ENCODE measurements around the gene PLPP4. TPM values are rescaled to one million over a fixed set of nuclear protein-coding genes. Genes with fewer than 3 reads are reported as not detected.

Gene PLPP4
- polyA plus RNA-seq, 6 donors from 2014 or later: not detected

DNA sequence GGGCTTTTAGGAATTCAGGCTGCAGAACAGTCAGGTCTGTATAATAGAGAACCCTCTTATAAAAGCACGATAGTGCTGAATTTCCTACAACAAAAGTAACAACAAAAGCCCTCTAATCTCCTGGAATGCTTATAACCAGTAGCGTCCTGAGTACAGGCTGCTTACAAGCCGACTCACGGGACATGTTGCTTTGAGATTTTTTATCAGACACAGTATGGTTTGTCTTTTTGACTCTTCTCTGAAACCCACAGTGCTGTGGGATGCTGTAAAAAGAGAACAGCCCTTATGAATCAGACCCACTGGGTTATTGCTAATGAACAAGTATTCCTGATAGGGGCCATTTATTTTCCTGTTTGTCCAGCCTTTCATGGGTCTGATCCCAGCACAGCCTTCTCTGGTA is 59.4 kb downstream of the PLPP4 start:
- Mint-ChIP-seq H3K4me3 (no peak overlapping the region), H3K4me1 (no peaks in the 10 kb centered on the region)

DNA sequence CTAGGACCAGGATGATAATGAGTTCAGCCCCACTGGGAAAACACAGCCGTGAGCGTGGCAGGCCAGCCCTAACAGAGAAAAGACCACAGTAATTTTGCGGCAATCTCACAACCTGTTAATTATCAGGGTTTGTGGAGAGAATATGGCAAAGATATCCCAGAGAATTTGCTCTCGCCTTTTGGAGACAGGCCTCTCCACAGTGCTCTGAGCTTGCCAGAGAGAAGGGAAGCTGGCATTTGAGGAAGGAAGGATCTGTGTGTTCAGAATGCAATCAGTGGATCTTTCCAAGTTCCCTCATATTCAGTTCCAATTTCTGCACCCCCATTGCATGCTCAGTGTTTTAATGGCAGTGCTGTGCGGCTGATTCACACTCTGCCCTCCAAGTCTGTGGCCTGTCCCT is 60.2 kb downstream of the PLPP4 start:
- Mint-ChIP-seq H3K9me3 (peaks cover 0 to 10% (median 0%) of the 10 kb centered on the region in 7 donors), H3K27me3 (peaks cover 0 to 4% (median 0%) of the 10 kb centered on the region in 3 donors)
- no peak for ATAC-seq (ENCODE audit: low read depth in 2 of 2)

More for the DNA sequence above, 59.4 kb downstream of the PLPP4 start:
- no peak for DNase-seq
- Mint-ChIP-seq H3K27ac (no peak overlapping the region), H3K27me3 (peaks cover 0 to 4% (median 0%) of the 10 kb centered on the region in 3 donors), H3K36me3 (no peaks in the 10 kb centered on the region), H3K9me3 (peaks cover 0 to 10% (median 2%) of the 10 kb centered on the region in 7 donors)
- no peak for ATAC-seq (ENCODE audit: low read depth in 2 of 2)

DNA sequence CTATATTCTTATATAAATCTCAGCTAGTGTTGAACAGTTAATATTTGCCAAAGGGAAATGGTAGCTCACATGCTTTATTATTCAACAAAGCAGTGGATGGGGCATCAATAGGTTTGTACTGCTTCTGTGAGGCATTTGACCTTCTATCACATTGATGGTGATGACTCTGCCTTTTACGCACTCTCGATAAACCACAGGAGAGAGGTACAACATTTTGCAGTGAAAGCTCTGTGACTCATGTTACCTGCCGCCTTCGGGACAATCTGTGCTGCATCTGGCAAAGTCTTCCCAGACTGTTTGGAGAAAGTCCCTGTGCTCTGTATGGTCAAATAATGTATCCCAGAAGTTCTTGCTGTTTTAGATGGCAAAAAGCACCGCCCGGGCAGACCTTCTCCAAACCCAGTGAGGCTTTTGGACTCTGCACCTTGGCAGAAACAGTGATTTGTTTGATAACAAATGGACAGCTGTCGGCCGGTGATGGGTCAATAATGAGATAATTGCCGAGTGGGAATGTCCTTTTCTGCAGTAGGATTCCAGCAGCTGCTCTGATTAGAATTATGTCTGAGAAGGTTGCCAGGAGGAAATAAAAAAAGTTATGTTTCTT is 61.0 kb downstream of the PLPP4 start:
- H3K36me3 Mint-ChIP-seq: no peaks in the 10 kb centered on the region

More for the DNA sequence above, 60.2 kb downstream of the PLPP4 start:
- H3K4me3 Mint-ChIP-seq: no peak overlapping the region
- DNase-seq: no peak
- no peaks in the 10 kb centered on the region for H3K4me1 Mint-ChIP-seq
- no peaks in the 10 kb centered on the region for H3K36me3 Mint-ChIP-seq
- H3K27ac Mint-ChIP-seq: no peak overlapping the region

DNA sequence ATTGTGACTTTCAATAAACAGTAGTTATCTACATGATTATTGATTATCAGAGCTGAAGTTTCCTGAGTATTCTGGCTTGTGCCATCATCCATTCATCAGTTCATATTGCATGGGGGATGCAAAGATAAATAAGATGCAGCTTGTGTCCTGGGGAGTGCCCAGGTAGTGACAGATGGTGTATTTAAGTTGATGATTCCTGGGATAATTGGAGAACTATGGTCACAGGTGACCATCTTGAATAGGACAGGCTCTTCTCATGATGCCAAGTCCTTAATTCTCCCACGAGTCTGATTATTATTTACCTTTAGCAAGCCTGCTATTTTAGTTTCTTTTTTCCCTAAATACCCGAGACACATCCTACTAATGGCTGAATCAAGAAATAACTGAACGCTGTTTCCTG is 64.9 kb downstream of the PLPP4 start:
- Mint-ChIP-seq H3K4me3 (no peak overlapping the region), H3K27ac (no peak overlapping the region), H3K4me1 (no peaks in the 10 kb centered on the region), H3K27me3 (no peaks in the 10 kb centered on the region), H3K9me3 (peaks cover 0 to 5% (median 0%) of the 10 kb centered on the region in 7 donors), H3K36me3 (no peaks in the 10 kb centered on the region)
- ATAC-seq (ENCODE audit: low read depth in 2 of 2) (no peak), DNase-seq (no peak)

More for the DNA sequence above, 61.0 kb downstream of the PLPP4 start:
- Mint-ChIP-seq H3K9me3 (peaks cover 0 to 9% (median 0%) of the 10 kb centered on the region in 7 donors), H3K4me1 (no peaks in the 10 kb centered on the region), H3K27ac (no peak overlapping the region), H3K4me3 (no peak overlapping the region), H3K27me3 (peaks cover 0 to 2% (median 0%) of the 10 kb centered on the region in 3 donors)
- no peak for ATAC-seq (ENCODE audit: low read depth in 2 of 2)
- no peak for DNase-seq

DNA sequence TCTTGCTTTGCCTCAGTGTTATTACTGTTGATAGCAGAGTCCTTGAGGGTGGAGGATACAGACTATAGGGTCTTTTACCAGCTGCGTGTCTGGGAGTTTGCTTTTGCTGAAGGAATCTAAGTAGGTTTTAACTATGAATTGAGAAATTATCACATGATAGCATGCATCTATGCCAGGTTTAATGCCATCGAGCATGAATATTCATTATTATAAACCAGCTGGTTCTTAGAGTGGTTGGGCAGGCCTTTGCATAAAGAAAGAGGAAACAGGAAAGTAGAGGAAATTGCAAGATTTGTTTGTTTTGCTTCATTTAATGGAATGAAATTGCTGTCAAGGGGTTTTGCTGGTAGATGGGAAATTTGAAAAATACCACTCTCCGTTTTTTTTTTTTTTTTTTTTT is 70.7 kb downstream of the PLPP4 start:
- H3K4me1 Mint-ChIP-seq: no peaks in the 10 kb centered on the region
- ATAC-seq (ENCODE audit: low read depth in 2 of 2) (no peak), DNase-seq (no peak)
- no peaks in the 10 kb centered on the region for H3K36me3 Mint-ChIP-seq
- no peaks in the 10 kb centered on the region for H3K27me3 Mint-ChIP-seq
- no peaks in the 10 kb centered on the region for H3K9me3 Mint-ChIP-seq
- H3K4me3 Mint-ChIP-seq: no peak overlapping the region
- no peak overlapping the region for H3K27ac Mint-ChIP-seq

DNA sequence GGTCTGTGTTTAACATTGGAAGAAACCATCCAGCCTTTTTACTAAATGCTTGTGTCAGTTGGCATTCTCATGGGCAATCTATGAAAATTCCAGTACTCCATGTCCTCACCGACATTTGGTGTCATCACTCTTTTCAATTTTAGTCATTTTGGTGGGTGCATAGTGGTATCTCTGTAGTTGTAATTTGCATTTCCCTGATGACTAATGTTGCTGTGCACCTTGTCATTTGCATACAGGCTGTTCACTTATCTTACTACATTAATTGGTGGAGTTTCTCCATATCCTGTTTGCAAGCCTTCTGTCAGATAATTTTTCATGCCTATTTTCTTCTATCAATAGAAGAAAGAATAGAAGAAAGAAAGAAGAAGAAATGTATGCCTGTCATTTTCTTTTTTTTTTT is 73.7 kb downstream of the PLPP4 start:
- no peak overlapping the region for H3K4me3 Mint-ChIP-seq
- peaks cover 0 to 16% of the 10 kb centered on the region in 2 donors for H3K36me3 Mint-ChIP-seq
- DNase-seq: no peak
- no peak overlapping the region for H3K27ac Mint-ChIP-seq
- peaks cover 5 to 21% (median 10%) of the 10 kb centered on the region in 7 donors for H3K9me3 Mint-ChIP-seq
- no peaks in the 10 kb centered on the region for H3K27me3 Mint-ChIP-seq
- no peaks in the 10 kb centered on the region for H3K4me1 Mint-ChIP-seq
- no peak for ATAC-seq (ENCODE audit: low read depth in 2 of 2)

DNA sequence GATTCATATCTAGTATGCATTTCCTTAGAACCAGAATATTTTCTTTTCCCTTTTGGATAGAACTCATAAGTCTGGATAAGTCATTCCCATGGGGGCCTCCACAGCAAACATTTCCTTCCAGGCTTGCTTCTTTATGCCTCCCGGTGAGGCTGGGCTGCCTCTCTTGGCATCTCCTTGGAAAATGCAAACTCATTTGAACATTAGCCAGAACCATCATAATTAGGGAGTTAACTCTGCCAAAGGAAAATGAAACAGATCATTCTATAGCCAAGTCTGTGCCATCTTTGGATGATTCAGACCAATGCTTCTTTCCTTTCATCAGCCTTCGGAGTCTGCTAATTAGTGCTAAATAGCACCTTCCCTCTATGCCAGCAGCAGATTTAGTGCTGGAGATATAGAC is 81.1 kb downstream of the PLPP4 start:
- Mint-ChIP-seq H3K4me1 (no peaks in the 10 kb centered on the region), H3K9me3 (peaks cover 5 to 21% (median 10%) of the 10 kb centered on the region in 7 donors), H3K27ac (no peak overlapping the region), H3K36me3 (peaks cover 0 to 16% of the 10 kb centered on the region in 2 donors), H3K27me3 (peaks cover 0 to 6% (median 0%) of the 10 kb centered on the region in 3 donors), H3K4me3 (no peak overlapping the region)
- ATAC-seq (ENCODE audit: low read depth in 2 of 2) (no peak), DNase-seq (no peak)

DNA sequence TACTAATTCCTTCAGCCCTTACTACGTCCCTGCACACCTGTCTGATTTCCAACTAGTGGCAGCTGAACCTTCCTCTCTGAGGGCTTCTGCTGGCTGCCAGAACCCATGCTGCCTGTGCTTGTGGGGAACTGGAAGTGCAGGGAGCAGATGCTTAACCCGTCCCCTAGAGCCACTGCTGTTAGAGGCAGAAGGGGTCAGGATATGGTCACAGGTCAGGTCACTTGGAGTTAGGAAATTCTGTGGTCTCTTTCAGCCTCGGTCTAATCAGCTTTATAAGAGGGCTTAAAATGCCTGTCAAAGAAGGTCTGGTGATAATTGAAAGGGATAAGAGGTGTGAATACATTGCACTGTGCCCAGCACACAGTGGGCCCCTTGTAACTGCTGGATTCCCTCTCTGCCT is 82.0 kb downstream of the PLPP4 start:
- peaks cover 0 to 16% of the 10 kb centered on the region in 2 donors for H3K36me3 Mint-ChIP-seq
- peaks cover 4 to 19% (median 9%) of the 10 kb centered on the region in 7 donors for H3K9me3 Mint-ChIP-seq
- H3K4me1 Mint-ChIP-seq: no peaks in the 10 kb centered on the region
- H3K4me3 Mint-ChIP-seq: no peak overlapping the region
- ATAC-seq (ENCODE audit: low read depth in 2 of 2) (no peak), DNase-seq (no peak)
- H3K27ac Mint-ChIP-seq: peak overlapping the region in 1 of 6 donors; percentile 86
- peaks cover 0 to 6% (median 0%) of the 10 kb centered on the region in 3 donors for H3K27me3 Mint-ChIP-seq

DNA sequence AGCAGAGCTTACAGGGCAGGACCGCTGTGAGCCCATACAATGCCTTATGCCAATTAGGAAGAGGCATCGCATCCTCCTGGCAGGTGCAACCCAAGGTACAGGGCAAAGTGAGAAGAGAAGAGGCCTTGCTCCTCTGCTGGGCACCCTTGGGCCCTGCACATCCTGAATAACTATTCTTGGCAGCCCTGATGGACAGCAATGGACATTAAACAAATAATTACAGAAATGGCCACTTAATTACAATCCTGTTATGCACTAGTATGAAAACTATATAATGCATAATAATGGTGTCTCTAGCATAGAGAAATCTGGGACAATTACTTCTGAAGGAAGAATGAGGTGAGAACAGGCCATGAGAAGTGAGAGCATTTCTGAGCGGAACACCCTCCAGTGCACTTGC is 83.5 kb downstream of the PLPP4 start:
- no peak for ATAC-seq (ENCODE audit: low read depth in 2 of 2)
- Mint-ChIP-seq H3K36me3 (peaks cover 0 to 2% of the 10 kb centered on the region in 2 donors), H3K4me3 (no peak overlapping the region), H3K4me1 (no peaks in the 10 kb centered on the region), H3K27ac (no peak overlapping the region), H3K9me3 (peaks cover 0 to 7% (median 2%) of the 10 kb centered on the region in 7 donors), H3K27me3 (peaks cover 0 to 6% (median 0%) of the 10 kb centered on the region in 3 donors)
- DNase-seq: no peak

DNA sequence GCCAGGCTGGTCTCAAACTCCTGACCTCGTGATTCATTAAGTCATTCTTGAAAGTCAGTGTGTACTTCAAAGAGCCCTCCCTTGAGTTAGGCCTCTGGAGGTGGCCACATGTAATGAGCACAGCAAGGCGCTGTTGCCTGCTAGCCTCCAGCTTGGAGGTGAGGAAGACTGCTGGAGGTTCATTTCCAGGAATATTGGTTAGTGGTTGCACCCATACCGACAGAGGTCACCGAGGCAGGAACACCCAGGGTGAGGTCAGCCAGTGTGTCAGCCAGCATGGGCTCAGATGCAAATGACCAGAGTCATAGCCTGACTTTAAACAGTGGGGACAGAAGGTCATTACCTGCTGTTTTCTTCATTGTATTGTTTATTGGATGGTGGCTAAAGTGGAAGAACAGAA is 85.0 kb downstream of the PLPP4 start:
- ATAC-seq (ENCODE audit: low read depth in 2 of 2): no peak
- Mint-ChIP-seq H3K4me3 (no peak overlapping the region), H3K27ac (no peak overlapping the region), H3K9me3 (peaks cover 0 to 4% (median 0%) of the 10 kb centered on the region in 7 donors), H3K36me3 (no peaks in the 10 kb centered on the region), H3K27me3 (peaks cover 0 to 6% (median 0%) of the 10 kb centered on the region in 3 donors), H3K4me1 (no peaks in the 10 kb centered on the region)
- DNase-seq: no peak

DNA sequence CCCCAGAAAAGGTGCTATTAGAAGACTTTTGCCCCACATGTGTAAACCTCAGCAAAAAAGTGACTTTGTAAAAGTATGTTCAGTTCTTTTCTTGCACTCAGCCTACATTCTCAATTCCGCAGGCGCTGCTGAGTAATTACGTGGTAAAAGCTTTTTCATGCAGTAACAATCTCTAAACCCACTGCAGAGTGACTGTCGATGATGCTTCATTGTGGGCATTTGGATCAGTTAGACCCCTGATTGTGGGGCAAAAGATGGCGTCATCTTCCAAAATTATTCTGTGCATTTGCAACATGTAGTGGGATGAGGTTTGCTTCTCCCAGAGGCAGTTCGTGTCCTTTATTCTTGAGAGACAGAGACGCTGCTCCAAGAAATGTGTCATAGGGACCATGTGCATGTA is 85.6 kb downstream of the PLPP4 start:
- DNase-seq (no peak), ATAC-seq (ENCODE audit: low read depth in 2 of 2) (no peak)
- H3K27me3 Mint-ChIP-seq: peaks cover 0 to 6% (median 0%) of the 10 kb centered on the region in 3 donors
- H3K36me3 Mint-ChIP-seq: no peaks in the 10 kb centered on the region
- no peak overlapping the region for H3K27ac Mint-ChIP-seq
- no peak overlapping the region for H3K4me3 Mint-ChIP-seq
- peaks cover 0 to 4% (median 0%) of the 10 kb centered on the region in 7 donors for H3K9me3 Mint-ChIP-seq
- no peaks in the 10 kb centered on the region for H3K4me1 Mint-ChIP-seq

DNA sequence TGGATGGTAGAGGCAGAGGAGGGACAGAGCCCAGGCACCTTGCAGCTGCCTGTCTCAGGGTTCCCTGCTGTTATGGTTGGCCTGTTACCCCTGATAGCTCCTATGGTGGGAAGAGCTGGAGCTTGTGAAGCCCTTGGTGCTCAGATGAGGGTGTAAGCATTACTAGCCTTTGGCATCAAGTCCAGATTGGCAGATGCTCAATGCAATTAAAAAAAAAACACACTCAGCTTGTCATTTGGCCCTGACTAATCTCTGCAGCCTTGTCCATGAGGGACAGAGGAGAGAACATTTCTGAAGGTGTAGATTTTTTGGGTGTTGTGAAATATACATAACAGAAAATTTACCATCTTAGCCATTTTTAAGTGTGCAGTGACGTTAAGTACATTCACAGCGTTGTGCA is 86.3 kb downstream of the PLPP4 start:
- peaks cover 0 to 5% (median 4%) of the 10 kb centered on the region in 7 donors for H3K9me3 Mint-ChIP-seq
- ATAC-seq (ENCODE audit: low read depth in 2 of 2): no peak
- no peaks in the 10 kb centered on the region for H3K36me3 Mint-ChIP-seq
- H3K27ac Mint-ChIP-seq: no peak overlapping the region
- DNase-seq: no peak
- H3K4me1 Mint-ChIP-seq: no peaks in the 10 kb centered on the region
- H3K4me3 Mint-ChIP-seq: no peak overlapping the region
- H3K27me3 Mint-ChIP-seq: peaks cover 0 to 6% (median 0%) of the 10 kb centered on the region in 3 donors

DNA sequence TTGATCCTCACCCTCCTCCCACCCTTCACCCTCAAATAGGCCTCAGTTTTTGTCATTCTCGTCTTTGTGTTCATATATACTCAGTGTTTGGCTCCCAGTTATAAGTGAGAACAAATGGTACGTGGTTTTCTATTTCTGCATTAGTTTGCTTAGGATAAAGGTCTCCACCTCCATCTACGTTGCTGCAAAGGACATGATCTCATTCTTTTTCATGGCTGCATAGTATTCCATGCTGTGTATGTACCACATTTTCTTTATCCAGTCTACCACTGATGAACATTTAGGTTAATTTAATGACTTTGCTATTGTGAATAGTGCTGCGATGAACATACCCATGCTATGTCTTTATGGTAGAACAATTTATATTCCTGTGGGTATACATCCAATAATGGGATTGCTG is 91.2 kb downstream of the PLPP4 start:
- Mint-ChIP-seq H3K27ac (no peak overlapping the region), H3K9me3 (peaks cover 0 to 15% (median 5%) of the 10 kb centered on the region in 7 donors), H3K4me3 (no peak overlapping the region), H3K36me3 (no peaks in the 10 kb centered on the region), H3K4me1 (no peaks in the 10 kb centered on the region), H3K27me3 (no peaks in the 10 kb centered on the region)
- DNase-seq (no peak), ATAC-seq (ENCODE audit: low read depth in 2 of 2) (no peak)

DNA sequence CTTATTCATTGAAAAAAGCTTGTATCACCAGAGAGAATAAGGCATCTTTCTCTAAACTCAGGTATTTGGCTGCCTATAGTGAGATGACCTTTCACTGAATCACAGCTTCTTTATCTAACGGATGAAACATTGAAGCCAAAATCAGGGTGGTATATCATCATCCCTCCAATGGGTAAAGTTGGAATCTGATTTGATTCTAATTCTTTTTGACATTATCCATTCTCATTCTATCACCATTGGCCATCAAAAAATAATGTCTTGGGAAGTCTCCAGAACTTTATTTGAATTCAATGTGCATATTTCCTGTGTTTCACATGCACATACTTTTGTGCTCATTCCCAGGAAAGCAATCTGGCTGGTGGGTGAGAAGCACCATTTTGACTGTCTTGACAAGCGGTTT is 95.2 kb downstream of the PLPP4 start:
- Mint-ChIP-seq H3K36me3 (no peaks in the 10 kb centered on the region), H3K4me3 (no peak overlapping the region), H3K27ac (no peak overlapping the region), H3K27me3 (peaks cover 0 to 5% (median 0%) of the 10 kb centered on the region in 3 donors), H3K4me1 (no peaks in the 10 kb centered on the region), H3K9me3 (peaks cover 4 to 35% (median 21%) of the 10 kb centered on the region in 7 donors)
- DNase-seq: no peak
- no peak for ATAC-seq (ENCODE audit: low read depth in 2 of 2)
